Skeletal muscle tissue (tissue), 4 donors: ENCODE data around the gene CTDSP1. TPM values are rescaled to one million over a fixed set of nuclear protein-coding genes. Genes with fewer than 3 reads are reported as not detected.

Source experiments
- H3K27ac ChIP-seq: one replicate; pipeline ENCODE4 v1.7.0; 2013; ENCODE audit warnings: mild to moderate bottlenecking, low read depth, low read length, inconsistent platforms
- H3K27me3 ChIP-seq, 3 donors: one replicate each; pipeline ENCODE4 v1.7.0; 2013; ENCODE audit warnings: low read length in 3 of 3; ENCODE audit not compliant: control insufficient read depth in 3 of 3, insufficient read depth in 3 of 3
- H3K36me3 ChIP-seq, 3 donors: one replicate each; pipeline ENCODE4 v1.7.0; 2013; ENCODE audit warnings: low read length in 3 of 3; ENCODE audit not compliant: control insufficient read depth in 3 of 3, insufficient read depth in 3 of 3
- H3K4me1 ChIP-seq, 3 donors: one replicate each; pipeline ENCODE4 v1.7.0; 2013; ENCODE audit warnings: low read length in 3 of 3, mild to moderate bottlenecking in 3 of 3; ENCODE audit not compliant: control insufficient read depth in 3 of 3, insufficient read depth in 3 of 3
- H3K4me3 ChIP-seq, 3 donors: one replicate each; pipeline ENCODE4 v1.7.0; 2013; ENCODE audit warnings: low read length in 3 of 3
- H3K9ac ChIP-seq, 3 donors: one replicate each; pipeline ENCODE4 v1.7.0; 2013; ENCODE audit warnings: low read length in 3 of 3, mild to moderate bottlenecking in 3 of 3, moderate library complexity in 2 of 3, low read depth in 1 of 3
- H3K9me3 ChIP-seq, 3 donors: one replicate each; pipeline ENCODE4 v1.7.0; 2013; ENCODE audit warnings: low read length in 3 of 3; ENCODE audit not compliant: control insufficient read depth in 3 of 3
- total RNA-seq: library from RNA; depleted of rRNA; stranded (reverse); fragments of >200 nt; gene quantifications from one replicate; pipeline ENCODE4 v1.2.3, GENCODE V29; 2014
- donor health status: Osteomylitis.

The CTDSP1 gene
- total RNA-seq, 1 donor from 2014 or later = 44.4 TPM

- Histone ChIP-seq H3K27me3 (peaks cover 0 to 6% (median 0%) of the 10 kb centered on the region in 3 donors), H3K9me3 (no peaks in the 10 kb centered on the region), H3K4me3 (no peak overlapping the region), H3K36me3 (no peaks in the 10 kb centered on the region), H3K27ac (no peak overlapping the region), H3K4me1 (no peaks in the 10 kb centered on the region), H3K9ac (no peak overlapping the region)
Observed at GRCh38 chr2:218434456-218434855, 34.8 kb downstream of the CTDSP1 start.

GRCh38 chr2:218435003-218435982 lies 35.6 kb downstream of the CTDSP1 start:
- Histone ChIP-seq H3K9me3 (no peaks in the 10 kb centered on the region), H3K36me3 (no peaks in the 10 kb centered on the region), H3K27ac (no peak overlapping the region), H3K4me3 (no peak overlapping the region), H3K27me3 (peaks cover 0 to 6% (median 0%) of the 10 kb centered on the region in 3 donors), H3K9ac (no peak overlapping the region), H3K4me1 (no peaks in the 10 kb centered on the region)

GRCh38 chr2:218436992-218437391 lies 37.3 kb downstream of the CTDSP1 start:
- Histone ChIP-seq H3K36me3 (no peaks in the 10 kb centered on the region), H3K9me3 (no peaks in the 10 kb centered on the region), H3K4me1 (no peaks in the 10 kb centered on the region), H3K27me3 (peaks cover 0 to 3% (median 0%) of the 10 kb centered on the region in 3 donors), H3K9ac (no peak overlapping the region), H3K4me3 (no peak overlapping the region), H3K27ac (no peak overlapping the region)

GRCh38 chr2:218437969-218438368 lies 38.3 kb downstream of the CTDSP1 start:
- Histone ChIP-seq H3K4me3 (no peak overlapping the region), H3K27me3 (no peaks in the 10 kb centered on the region), H3K36me3 (no peaks in the 10 kb centered on the region), H3K9me3 (no peaks in the 10 kb centered on the region), H3K9ac (no peak overlapping the region), H3K27ac (no peak overlapping the region), H3K4me1 (no peaks in the 10 kb centered on the region)

- no peak overlapping the region for H3K9ac ChIP-seq
- H3K4me3 ChIP-seq = no peak overlapping the region
- no peaks in the 10 kb centered on the region for H3K9me3 ChIP-seq
Observed at GRCh38 chr2:218438596-218438995, 38.9 kb downstream of the CTDSP1 start.

GRCh38 chr2:218444692-218445357 lies 45.2 kb downstream of the CTDSP1 start:
- no peaks in the 10 kb centered on the region for H3K4me1 ChIP-seq
- no peak overlapping the region for H3K4me3 ChIP-seq
- H3K27ac ChIP-seq = no peak overlapping the region
- no peak overlapping the region for H3K9ac ChIP-seq
- no peaks in the 10 kb centered on the region for H3K9me3 ChIP-seq
- H3K27me3 ChIP-seq = no peaks in the 10 kb centered on the region
- H3K36me3 ChIP-seq = peaks cover 2 to 10% (median 10%) of the 10 kb centered on the region in 3 donors

More at GRCh38 chr2:218438596-218438995, 38.9 kb downstream of the CTDSP1 start:
- no peaks in the 10 kb centered on the region for H3K4me1 ChIP-seq
- no peak overlapping the region for H3K27ac ChIP-seq
- no peaks in the 10 kb centered on the region for H3K36me3 ChIP-seq
- no peaks in the 10 kb centered on the region for H3K27me3 ChIP-seq

- Histone ChIP-seq H3K27me3 (no peaks in the 10 kb centered on the region), H3K4me1 (no peaks in the 10 kb centered on the region), H3K9me3 (no peaks in the 10 kb centered on the region), H3K36me3 (peaks cover 2 to 14% (median 10%) of the 10 kb centered on the region in 3 donors), H3K9ac (no peak overlapping the region), H3K27ac (no peak overlapping the region), H3K4me3 (no peak overlapping the region)
Observed at GRCh38 chr2:218445602-218446001, 45.9 kb downstream of the CTDSP1 start.

- no peaks in the 10 kb centered on the region for H3K9me3 ChIP-seq
- H3K27ac ChIP-seq = no peak overlapping the region
- H3K4me1 ChIP-seq = no peaks in the 10 kb centered on the region
- no peaks in the 10 kb centered on the region for H3K27me3 ChIP-seq
- H3K9ac ChIP-seq = no peak overlapping the region
- H3K36me3 ChIP-seq = peaks cover 2 to 14% (median 10%) of the 10 kb centered on the region in 3 donors
- H3K4me3 ChIP-seq = no peak overlapping the region
Observed at GRCh38 chr2:218446547-218446946, 46.9 kb downstream of the CTDSP1 start.

GRCh38 chr2:218447072-218447471 lies 47.4 kb downstream of the CTDSP1 start:
- H3K9ac ChIP-seq = no peak overlapping the region
- H3K36me3 ChIP-seq = peaks cover 2 to 14% (median 10%) of the 10 kb centered on the region in 3 donors
- no peaks in the 10 kb centered on the region for H3K4me1 ChIP-seq
- no peaks in the 10 kb centered on the region for H3K27me3 ChIP-seq
- H3K4me3 ChIP-seq = no peak overlapping the region
- no peak overlapping the region for H3K27ac ChIP-seq
- H3K9me3 ChIP-seq = no peaks in the 10 kb centered on the region

GRCh38 chr2:218448934-218449333 lies 49.3 kb downstream of the CTDSP1 start:
- Histone ChIP-seq H3K4me1 (no peaks in the 10 kb centered on the region), H3K27ac (no peak overlapping the region), H3K9ac (no peak overlapping the region), H3K9me3 (no peaks in the 10 kb centered on the region), H3K27me3 (no peaks in the 10 kb centered on the region), H3K4me3 (no peak overlapping the region), H3K36me3 (peaks cover 2 to 19% (median 19%) of the 10 kb centered on the region in 3 donors)
